Measurements from ENCODE around the gene ACTL8. TPM values are rescaled to one million over a fixed set of nuclear protein-coding genes. Genes with fewer than 3 reads are reported as not detected.

Gene ACTL8
- total RNA-seq, 1 experiment from 2014 or later: 0.69 TPM

- Histone ChIP-seq H3K27me3 (ENCODE audit: insufficient read depth, low read length) (peaks cover 43% of the 10 kb centered on the region), H3K9me3 (ENCODE audit: control insufficient read depth in 1 of 2, insufficient read depth in 1 of 2, low read depth in 1 of 2, low read length in 2 of 2) (no peaks in the 10 kb centered on the region), H3K27ac (ENCODE audit: low read depth, low read length) (no peak overlapping the region), H4K20me1 (ENCODE audit: insufficient read depth) (no peaks in the 10 kb centered on the region), H3K9me2 (ENCODE audit: insufficient read depth) (no peaks in the 10 kb centered on the region), H2AFZ (ENCODE audit: low read depth, low read length, poor library complexity, severe bottlenecking) (no peak overlapping the region), H3K9ac (ENCODE audit: low read length) (no peak overlapping the region), H3K4me3 (replicated peaks in 1 of 2; ENCODE audit: low read depth in 1 of 2, low read length in 2 of 2) (no peak overlapping the region), H3K36me3 (ENCODE audit: control insufficient read depth in 1 of 2, insufficient read depth in 2 of 2, low read length in 2 of 2) (no peaks in the 10 kb centered on the region), H3K4me2 (ENCODE audit: low read length) (no peak overlapping the region), H3K4me1 (ENCODE audit: control insufficient read depth in 1 of 2, insufficient read depth in 2 of 2, low read length in 2 of 2) (peaks cover 0 to 5% of the 10 kb centered on the region in 2 experiments; a peak in 2 of 4 replicates), H3K79me2 (ENCODE audit: insufficient read depth, low read length) (no peaks in the 10 kb centered on the region)
- TF ChIP-seq YY1 (IDR thresholded peaks at IDR 0.05; ENCODE audit: extremely low read depth, insufficient replicate concordance, low read depth, low read length) (no peak), REST (IDR thresholded peaks at IDR 0.05; ENCODE audit: low read depth) (no peak), CEBPB (IDR thresholded peaks at IDR 0.05; ENCODE audit: low read depth) (no peak), ZFX (IDR thresholded peaks at IDR 0.05) (no peak), SP1 (IDR thresholded peaks at IDR 0.05; ENCODE audit: low read depth) (no peak), ZBTB33 (IDR thresholded peaks at IDR 0.05; ENCODE audit: extremely low read depth, insufficient replicate concordance, low read length) (no peak), SIN3A (IDR thresholded peaks at IDR 0.05; ENCODE audit: low read depth) (no peak), EZH2phosphoT487 (IDR thresholded peaks at IDR 0.05; ENCODE audit: borderline replicate concordance) (no peak), ZNF274 (IDR thresholded peaks at IDR 0.05; ENCODE audit: low read depth, low read length) (no peak), ELF1 (IDR thresholded peaks at IDR 0.05; ENCODE audit: borderline replicate concordance, low read depth) (no peak), TCF7L2 (IDR thresholded peaks at IDR 0.05; ENCODE audit: borderline replicate concordance, extremely low read depth, insufficient read depth, insufficient read length) (no peak), ATF3 (IDR thresholded peaks at IDR 0.05) (no peak), EZH2 (IDR thresholded peaks at IDR 0.05) (no peak), CTCF (IDR thresholded peaks at IDR 0.05 in 2 of 3, conservative IDR thresholded peaks at IDR 0.05 in 1 of 3; ENCODE audit: borderline replicate concordance in 1 of 3, insufficient read depth in 1 of 3, low read depth in 2 of 3, low read length in 2 of 3) (no peak), POLR2AphosphoS5 (IDR thresholded peaks at IDR 0.05; ENCODE audit: low read depth, low read length) (no peak)
- CTCF ChIA-PET: no interaction called here
- DNase-seq (ENCODE audit: low read depth, low spot score) (no peak), ATAC-seq (no peak)
- RAD21 ChIA-PET (ENCODE audit: low non-redundant PET in 1 of 2, low total read pairs in 2 of 2, uncharacterized antibody in 2 of 2, unreplicated experiment in 2 of 2): no interaction called here
- POLR2A ChIA-PET: no interaction called here
- BruUV-seq (replicated peaks): no TSS peak
- intact Hi-C loops (cut with micrococcal nuclease): no loop called here
These were observed 43.8 kb downstream of the ACTL8 start for GRCh38 chr1:17798799-17799382.
